Dendritic cell treated with granulocyte-macrophage colony-stimulating factor and Interleukin-4, amounts not matched to agents 40 ng/mL and 50 ng/mL, for 4 days (primary cell): ENCODE results near the gene NOP10.

Experiments
- H3K27ac Mint-ChIP-seq: one replicate; pipeline ENCODE4 v1.8.0; 2022; ENCODE audit warnings: mild to moderate bottlenecking, mixed read lengths
- H3K27me3 Mint-ChIP-seq: one replicate; pipeline ENCODE4 v1.8.0; 2022; ENCODE audit warnings: mild to moderate bottlenecking, mixed read lengths
- H3K36me3 Mint-ChIP-seq: one replicate; pipeline ENCODE4 v1.8.0; 2022; ENCODE audit warnings: low read depth, mixed read lengths
- H3K4me1 Mint-ChIP-seq: one replicate; pipeline ENCODE4 v1.8.0; 2022; ENCODE audit warnings: low read depth, mixed read lengths
- H3K4me3 Mint-ChIP-seq: one replicate; pipeline ENCODE4 v1.8.0; 2022; ENCODE audit warnings: mild to moderate bottlenecking, moderate library complexity, mixed read lengths
- H3K9me3 Mint-ChIP-seq: one replicate; pipeline ENCODE4 v1.8.0; 2022; ENCODE audit warnings: mixed read lengths
- intact Hi-C: fragments of 100-400 bp; cut with micrococcal nuclease; formaldehyde crosslinking; loops from one replicate; pipeline ENCODE4 v1.15.0; 2022

The NOP10 gene

GRCh38 chr15:34301058-34301457 lies 41.9 kb downstream of the NOP10 start:
- Mint-ChIP-seq H3K27ac (no peak overlapping the region), H3K9me3 (no peaks in the 10 kb centered on the region), H3K27me3 (no peaks in the 10 kb centered on the region), H3K4me3 (no peak overlapping the region), H3K36me3 (peaks cover 18% of the 10 kb centered on the region), H3K4me1 (peaks cover 25% of the 10 kb centered on the region)
- intact Hi-C loops = no loop called here

GRCh38 chr15:34297059-34297458 lies 45.9 kb downstream of the NOP10 start:
- H3K36me3 Mint-ChIP-seq = peaks cover 21% of the 10 kb centered on the region
- H3K4me1 Mint-ChIP-seq = peaks cover 17% of the 10 kb centered on the region
- H3K27me3 Mint-ChIP-seq = no peaks in the 10 kb centered on the region
- intact Hi-C loops = no loop called here
- no peak overlapping the region for H3K4me3 Mint-ChIP-seq
- H3K27ac Mint-ChIP-seq = no peak overlapping the region
- H3K9me3 Mint-ChIP-seq = no peaks in the 10 kb centered on the region

GRCh38 chr15:34292621-34293020 lies 50.3 kb downstream of the NOP10 start:
- peaks cover 6% of the 10 kb centered on the region for H3K9me3 Mint-ChIP-seq
- H3K27ac Mint-ChIP-seq = no peak overlapping the region
- intact Hi-C loops = no loop called here
- no peaks in the 10 kb centered on the region for H3K27me3 Mint-ChIP-seq
- peaks cover 25% of the 10 kb centered on the region for H3K36me3 Mint-ChIP-seq
- no peak overlapping the region for H3K4me3 Mint-ChIP-seq
- peaks cover 4% of the 10 kb centered on the region for H3K4me1 Mint-ChIP-seq
